ENCODE data around the gene RAB32.

DNA sequence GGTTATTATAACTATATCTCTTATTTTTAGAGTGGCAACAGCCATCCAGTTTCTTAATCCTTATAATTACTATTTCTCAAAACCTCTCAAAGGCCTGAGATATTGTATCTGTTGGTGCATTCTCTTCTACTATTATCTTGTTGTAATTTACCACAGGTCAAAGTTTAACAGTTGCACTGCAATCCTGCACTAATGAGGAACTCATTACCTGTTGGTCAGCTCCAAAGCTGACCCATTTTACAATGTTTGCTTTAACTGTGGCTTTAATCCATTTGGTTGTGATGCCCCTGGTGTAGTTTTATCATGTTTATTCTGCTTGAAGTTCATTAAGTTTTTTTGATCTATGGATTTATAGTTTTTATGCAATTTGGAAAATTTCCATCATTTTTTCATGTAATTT lies 48.8 kb downstream of the RAB32 start:
- TF ChIP-seq, protein P1, sequence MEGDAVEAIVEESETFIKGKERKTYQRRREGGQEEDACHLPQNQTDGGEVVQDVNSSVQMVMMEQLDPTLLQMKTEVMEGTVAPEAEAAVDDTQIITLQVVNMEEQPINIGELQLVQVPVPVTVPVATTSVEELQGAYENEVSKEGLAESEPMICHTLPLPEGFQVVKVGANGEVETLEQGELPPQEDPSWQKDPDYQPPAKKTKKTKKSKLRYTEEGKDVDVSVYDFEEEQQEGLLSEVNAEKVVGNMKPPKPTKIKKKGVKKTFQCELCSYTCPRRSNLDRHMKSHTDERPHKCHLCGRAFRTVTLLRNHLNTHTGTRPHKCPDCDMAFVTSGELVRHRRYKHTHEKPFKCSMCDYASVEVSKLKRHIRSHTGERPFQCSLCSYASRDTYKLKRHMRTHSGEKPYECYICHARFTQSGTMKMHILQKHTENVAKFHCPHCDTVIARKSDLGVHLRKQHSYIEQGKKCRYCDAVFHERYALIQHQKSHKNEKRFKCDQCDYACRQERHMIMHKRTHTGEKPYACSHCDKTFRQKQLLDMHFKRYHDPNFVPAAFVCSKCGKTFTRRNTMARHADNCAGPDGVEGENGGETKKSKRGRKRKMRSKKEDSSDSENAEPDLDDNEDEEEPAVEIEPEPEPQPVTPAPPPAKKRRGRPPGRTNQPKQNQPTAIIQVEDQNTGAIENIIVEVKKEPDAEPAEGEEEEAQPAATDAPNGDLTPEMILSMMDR (IDR thresholded peaks at IDR 0.05), result no peak
- no peak for TF ChIP-seq POLR2A (IDR thresholded peaks at IDR 0.05)
